ENCODE data around the gene CCR4. TPM values are rescaled to one million over a fixed set of nuclear protein-coding genes. Genes with fewer than 3 reads are reported as not detected.

CCR4 gene
- total and polyA plus RNA-seq, 2 of the 4 experiments (the other 2 are of a cell fraction): not detected

DNA sequence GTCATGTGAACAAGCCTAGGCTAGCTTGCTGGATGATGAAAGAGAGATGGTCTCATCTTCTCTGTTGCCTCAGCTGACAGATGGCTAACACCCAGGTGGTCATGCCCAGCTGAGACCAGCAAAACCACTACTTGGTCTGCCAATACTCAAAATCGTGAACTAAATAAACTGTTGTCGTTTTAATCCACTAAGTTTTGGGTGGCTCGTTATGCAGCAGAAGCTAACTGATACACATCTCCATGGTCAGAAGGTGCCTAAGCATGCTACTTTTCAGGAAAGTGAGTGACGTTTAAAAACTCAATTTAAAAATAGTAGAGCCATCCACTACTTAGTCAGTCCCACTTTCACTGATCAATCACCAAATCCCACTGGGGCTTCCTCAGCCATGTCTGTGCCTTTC is 52.8 kb downstream of the CCR4 start:
- H2BK15ac ChIP-seq (ENCODE audit: low read depth, low read length): no peak overlapping the region
- no peak overlapping the region for H3K14ac ChIP-seq (replicated peaks; ENCODE audit: low read depth, low read length)
- DNase-seq: no peak
- no peaks in the 10 kb centered on the region for H3K4me1 ChIP-seq (ENCODE audit: control insufficient read depth, insufficient read depth, low read length)
- ChIA-PET CTCF (interaction anchor here (0.6 kb wide), 1 partner anchor 45 kb away, joined by 3 read pairs; no protein-coding TSS in a partner anchor), POLR2A (ENCODE audit: unreplicated experiment) (no interaction called here)
- H2AK9ac ChIP-seq (replicated peaks; ENCODE audit: low read depth, low read length, poor library complexity): no peak overlapping the region
- no peak overlapping the region for H2AFZ ChIP-seq (replicated peaks; ENCODE audit: low read length, poor library complexity)
- H3K27me3 ChIP-seq (ENCODE audit: control insufficient read depth, insufficient read depth, low read length): no peaks in the 10 kb centered on the region
- no peaks in the 10 kb centered on the region for H4K20me1 ChIP-seq (ENCODE audit: insufficient read depth, low read length)
- no peak overlapping the region for H2BK120ac ChIP-seq (ENCODE audit: low read depth, low read length)
- no peak for ATAC-seq (ENCODE audit: low read depth)
- no peak overlapping the region for H4K91ac ChIP-seq (ENCODE audit: insufficient read depth, low read depth, low read length)
- no peaks in the 10 kb centered on the region; the same call in 1 of the 2 replicates for H3K9me1 ChIP-seq (ENCODE audit: insufficient read depth, low read length)
- no TSS peak for BruUV-seq (replicated peaks)
- 100% methylated on average over 3 of the region's 4 CpGs; no CpG with 5 or more reads in 1 of the 2 experiments for WGBS, 2 experiments (ENCODE audit: extremely low coverage in 2 of 2, insufficient read length in 1 of 2)
- H3K56ac ChIP-seq (ENCODE audit: extremely low read depth, insufficient read depth, low read length): no peak overlapping the region
- no peak overlapping the region for H2AK5ac ChIP-seq (ENCODE audit: low read depth, low read length)
- H3K4me2 ChIP-seq (ENCODE audit: low read depth, low read length): no peak overlapping the region
- in situ Hi-C loops (cut with MboI; ENCODE audit: low sequenced_read_pairs): no loop called here
- H3K4ac ChIP-seq (ENCODE audit: low read depth, low read length): no peak overlapping the region
- no peak overlapping the region for H3K23ac ChIP-seq (ENCODE audit: low read depth, low read length)
- H4K8ac ChIP-seq (ENCODE audit: low read depth in 2 of 2, low read length in 2 of 2): no peak overlapping the region
- H3K79me1 ChIP-seq (ENCODE audit: low read depth in 1 of 2, low read length in 2 of 2): no peaks in the 10 kb centered on the region; a peak in 1 of 4 replicates
- no peak overlapping the region for H3K9ac ChIP-seq (ENCODE audit: low read depth, low read length)
- no peak overlapping the region for H3K27ac ChIP-seq (ENCODE audit: insufficient read depth, low read length)
- H4K5ac ChIP-seq (ENCODE audit: low read depth, low read length): no peak overlapping the region
- H3K9me3 ChIP-seq (ENCODE audit: control insufficient read depth, insufficient read depth, low read length): no peaks in the 10 kb centered on the region
- TF ChIP-seq MXI1 (IDR thresholded peaks at IDR 0.05; ENCODE audit: borderline replicate concordance, low read depth, low read length) (no peak), NFE2L2 (IDR thresholded peaks at IDR 0.05; ENCODE audit: low read depth, low read length) (no peak), MAZ (IDR thresholded peaks at IDR 0.05; ENCODE audit: borderline replicate concordance, low read depth, low read length) (no peak), RFX5 (IDR thresholded peaks at IDR 0.05; ENCODE audit: low read depth, low read length) (no peak), SMC3 (IDR thresholded peaks at IDR 0.05; ENCODE audit: low read depth, low read length) (no peak), CEBPB (IDR thresholded peaks at IDR 0.05; ENCODE audit: low read depth, low read length) (no peak), USF2 (IDR thresholded peaks at IDR 0.05; ENCODE audit: low read depth, low read length) (no peak), RAD21 (IDR thresholded peaks at IDR 0.05; ENCODE audit: low read length) (no peak), BHLHE40 (IDR thresholded peaks at IDR 0.05; ENCODE audit: low read depth, low read length) (no peak), MAFK (IDR thresholded peaks at IDR 0.05; ENCODE audit: low read depth, low read length) (no peak), POLR2A (IDR thresholded peaks at IDR 0.05; ENCODE audit: low read depth, low read length) (no peak)
- TF ChIP-seq, protein P1, sequence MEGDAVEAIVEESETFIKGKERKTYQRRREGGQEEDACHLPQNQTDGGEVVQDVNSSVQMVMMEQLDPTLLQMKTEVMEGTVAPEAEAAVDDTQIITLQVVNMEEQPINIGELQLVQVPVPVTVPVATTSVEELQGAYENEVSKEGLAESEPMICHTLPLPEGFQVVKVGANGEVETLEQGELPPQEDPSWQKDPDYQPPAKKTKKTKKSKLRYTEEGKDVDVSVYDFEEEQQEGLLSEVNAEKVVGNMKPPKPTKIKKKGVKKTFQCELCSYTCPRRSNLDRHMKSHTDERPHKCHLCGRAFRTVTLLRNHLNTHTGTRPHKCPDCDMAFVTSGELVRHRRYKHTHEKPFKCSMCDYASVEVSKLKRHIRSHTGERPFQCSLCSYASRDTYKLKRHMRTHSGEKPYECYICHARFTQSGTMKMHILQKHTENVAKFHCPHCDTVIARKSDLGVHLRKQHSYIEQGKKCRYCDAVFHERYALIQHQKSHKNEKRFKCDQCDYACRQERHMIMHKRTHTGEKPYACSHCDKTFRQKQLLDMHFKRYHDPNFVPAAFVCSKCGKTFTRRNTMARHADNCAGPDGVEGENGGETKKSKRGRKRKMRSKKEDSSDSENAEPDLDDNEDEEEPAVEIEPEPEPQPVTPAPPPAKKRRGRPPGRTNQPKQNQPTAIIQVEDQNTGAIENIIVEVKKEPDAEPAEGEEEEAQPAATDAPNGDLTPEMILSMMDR (conservative IDR thresholded peaks at IDR 0.05; ENCODE audit: low read depth, low read length): no peak
- intact Hi-C loops (cut with micrococcal nuclease): no loop called here
- dilution Hi-C loops (cut with HindIII; ENCODE audit: low sequenced_read_pairs, unreplicated experiment): no loop called here
- no peak overlapping the region for H2BK5ac ChIP-seq (ENCODE audit: low read depth, low read length, poor library complexity, severe bottlenecking)
- peaks cover 15% of the 10 kb centered on the region for H3K36me3 ChIP-seq (ENCODE audit: control insufficient read depth, insufficient read depth, low read length)
- H3K4me3 ChIP-seq (ENCODE audit: insufficient read depth, low read depth, low read length): no peak overlapping the region
- no peak overlapping the region for H2BK20ac ChIP-seq (ENCODE audit: low read depth, low read length)
- no peak overlapping the region for H3K18ac ChIP-seq (ENCODE audit: low read depth, low read length)
